A673 (cell line): ENCODE measurements around the gene SMIM5.

Experiments
- CTCF ChIP-seq: fragments of 300-800, 200-600 bp; sonication (generic); conservative IDR thresholded peaks from 2 replicates; pipeline ENCODE4 v1.5.1; 2017; ENCODE audit warnings: low read depth, mild to moderate bottlenecking, antibody characterized with exemption, low read length, moderate library complexity, mixed read lengths
- EZH2 ChIP-seq: fragments of 200-600 bp; sonication (generic); IDR thresholded peaks from 2 replicates; pipeline ENCODE4 v1.6.1; 2017; ENCODE audit warnings: borderline replicate concordance, low read depth, mild to moderate bottlenecking, mixed read lengths, antibody characterized with exemption, low read length; ENCODE audit not compliant: poor library complexity, severe bottlenecking

GRCh38 chr17:75638893-75639292 is 5.7 kb downstream of the SMIM5 start:
- TF ChIP-seq CTCF = no peak
- TF ChIP-seq EZH2 = no peak
